ENCODE results near the gene GRK3. TPM values are rescaled to one million over a fixed set of nuclear protein-coding genes. Genes with fewer than 3 reads are reported as not detected.
A peak's percentile ranks its signal among the peaks of the same experiment; 100 is the strongest.

Gene GRK3
- total and polyA plus RNA-seq, 12 donors = 0.97 to 9.0 (median 5.2) TPM

DNA sequence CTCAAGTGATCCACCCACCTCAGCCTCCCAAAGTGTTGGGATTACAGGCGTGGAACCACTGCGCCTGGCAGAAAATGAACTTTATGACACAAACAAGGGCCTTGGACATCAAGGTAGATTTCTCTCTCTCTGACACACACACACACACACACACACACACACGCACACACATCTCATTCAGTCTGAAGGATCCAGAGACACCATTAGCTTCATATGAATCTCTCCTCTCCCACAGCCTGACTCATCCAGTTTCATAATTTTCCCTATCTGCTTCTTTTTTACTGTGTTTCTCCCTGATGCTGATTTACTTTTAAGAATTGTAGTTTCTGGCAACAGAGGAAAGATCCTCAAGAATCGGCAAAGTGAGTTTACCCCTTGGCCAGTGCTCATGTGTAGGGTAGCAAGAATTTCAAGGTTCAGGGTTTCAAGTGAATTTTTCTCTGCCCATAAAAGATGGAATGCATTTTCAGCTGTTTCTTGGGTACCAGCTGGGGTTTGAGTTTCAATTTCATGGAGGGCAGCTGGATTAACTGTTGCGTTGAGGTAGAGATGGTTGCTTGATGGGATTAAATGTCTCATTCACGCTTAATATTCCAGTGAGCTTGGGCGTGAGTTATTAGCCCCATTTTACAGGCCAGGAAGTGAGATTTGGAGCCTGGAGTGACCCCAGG lies 181.0 kb downstream of the GRK3 start:
- WGBS, 2 donors = 58 to 72% methylated on average over 7 of the region's 7 CpGs
- intact Hi-C loops (cut with DNase I) = no loop called here
- Histone ChIP-seq H3K27ac (peak overlapping the region in 7 of 10 donors; percentile 0 to 96 (median 67)), H3K4me1 (peaks cover 8 to 62% (median 29%) of the 10 kb centered on the region in 9 donors), H3K4me3 (peak overlapping the region in 7 of 10 donors; percentile 12 to 63 (median 58)), H3K36me3 (no peaks in the 10 kb centered on the region), H3K27me3 (peaks cover 0 to 3% (median 0%) of the 10 kb centered on the region in 7 donors), H3K9me3 (no peaks in the 10 kb centered on the region)
- DNase-seq (no peak), ATAC-seq (no peak)
- TF ChIP-seq, protein P1, sequence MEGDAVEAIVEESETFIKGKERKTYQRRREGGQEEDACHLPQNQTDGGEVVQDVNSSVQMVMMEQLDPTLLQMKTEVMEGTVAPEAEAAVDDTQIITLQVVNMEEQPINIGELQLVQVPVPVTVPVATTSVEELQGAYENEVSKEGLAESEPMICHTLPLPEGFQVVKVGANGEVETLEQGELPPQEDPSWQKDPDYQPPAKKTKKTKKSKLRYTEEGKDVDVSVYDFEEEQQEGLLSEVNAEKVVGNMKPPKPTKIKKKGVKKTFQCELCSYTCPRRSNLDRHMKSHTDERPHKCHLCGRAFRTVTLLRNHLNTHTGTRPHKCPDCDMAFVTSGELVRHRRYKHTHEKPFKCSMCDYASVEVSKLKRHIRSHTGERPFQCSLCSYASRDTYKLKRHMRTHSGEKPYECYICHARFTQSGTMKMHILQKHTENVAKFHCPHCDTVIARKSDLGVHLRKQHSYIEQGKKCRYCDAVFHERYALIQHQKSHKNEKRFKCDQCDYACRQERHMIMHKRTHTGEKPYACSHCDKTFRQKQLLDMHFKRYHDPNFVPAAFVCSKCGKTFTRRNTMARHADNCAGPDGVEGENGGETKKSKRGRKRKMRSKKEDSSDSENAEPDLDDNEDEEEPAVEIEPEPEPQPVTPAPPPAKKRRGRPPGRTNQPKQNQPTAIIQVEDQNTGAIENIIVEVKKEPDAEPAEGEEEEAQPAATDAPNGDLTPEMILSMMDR (IDR thresholded peaks at IDR 0.05) = no peak

DNA sequence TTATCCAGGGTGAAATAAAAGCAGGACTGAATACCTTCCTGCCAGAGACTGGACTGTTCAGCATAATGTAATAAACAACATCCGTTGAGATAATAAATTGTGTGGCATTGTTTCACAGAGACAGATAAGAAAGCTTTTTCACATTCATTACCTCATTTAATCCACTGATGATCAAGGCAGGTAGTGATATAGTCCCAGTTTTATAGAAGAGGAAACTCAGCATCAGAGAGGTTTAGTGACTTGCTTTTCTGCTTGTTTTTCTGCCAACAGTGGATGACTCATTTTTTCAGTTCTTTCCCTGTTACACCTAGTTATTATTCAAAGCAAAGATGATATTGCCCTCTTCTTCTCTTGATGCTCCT lies 181.5 kb downstream of the GRK3 start:
- Histone ChIP-seq H3K4me3 (peak overlapping the region in 3 of 10 donors; percentile 20 to 58 (median 22)), H3K4me1 (peaks cover 8 to 63% (median 33%) of the 10 kb centered on the region in 9 donors)

DNA sequence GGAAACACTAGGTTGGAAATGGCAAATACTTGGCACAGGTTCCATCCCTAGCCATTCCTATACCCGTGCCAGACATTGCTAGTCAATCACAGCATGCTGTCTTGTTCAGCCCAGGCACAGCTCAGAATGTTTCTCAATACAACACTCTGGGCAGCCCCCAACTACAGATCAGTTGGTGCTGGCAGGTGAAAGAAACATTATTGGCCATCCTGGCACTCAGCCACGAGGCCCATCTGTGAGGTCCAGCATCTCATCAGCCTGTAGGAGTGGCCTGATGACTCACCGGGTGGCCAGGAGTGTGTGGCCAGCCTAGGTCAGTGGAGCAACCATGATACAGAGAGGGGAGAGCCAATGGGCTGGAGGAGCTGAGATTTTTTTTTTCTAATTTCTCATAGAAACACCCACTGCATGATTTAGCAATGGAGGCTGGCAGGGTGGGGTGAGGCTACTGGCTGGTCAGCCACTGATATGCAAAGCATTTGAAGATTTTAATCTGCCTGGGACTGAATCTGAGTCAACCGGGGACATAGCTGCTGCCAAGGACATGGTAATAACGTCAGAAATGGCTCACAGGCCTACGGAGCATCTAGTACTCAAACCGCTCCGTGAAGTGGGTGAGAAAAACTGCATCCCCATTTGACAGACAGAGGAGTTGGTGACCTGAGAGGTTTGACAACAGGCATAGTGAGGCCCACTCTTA lies 182.9 kb downstream of the GRK3 start:
- H3K27me3 ChIP-seq = no peaks in the 10 kb centered on the region
- intact Hi-C loops (cut with DNase I) = no loop called here
- H3K9me3 ChIP-seq = no peaks in the 10 kb centered on the region
- peak overlapping the region; percentile 24 to 76 (median 62) for H3K27ac ChIP-seq
- H3K4me3 ChIP-seq = peak overlapping the region in 2 of 10 donors; percentile 13 to 14
- no peak for DNase-seq
- 31 to 47% methylated on average over 8 of the region's 8 CpGs for WGBS, 2 donors
- peak in 6 of 8 donors; percentile 34 to 78 (median 60) for ATAC-seq
- H3K36me3 ChIP-seq = no peaks in the 10 kb centered on the region
- TF ChIP-seq, protein P1 (IDR thresholded peaks at IDR 0.05) = no peak
- H3K4me1 ChIP-seq = peaks cover 8 to 66% (median 39%) of the 10 kb centered on the region in 9 donors

More for the DNA sequence above, 181.5 kb downstream of the GRK3 start:
- H3K27ac ChIP-seq = peak overlapping the region in 7 of 10 donors; percentile 0 to 76 (median 67)
- peaks cover 0 to 3% (median 0%) of the 10 kb centered on the region in 7 donors for H3K27me3 ChIP-seq
- no peaks in the 10 kb centered on the region for H3K36me3 ChIP-seq
- WGBS, 2 donors = 0 to 25% methylated on average over 1 of the region's 1 CpG
- no peaks in the 10 kb centered on the region for H3K9me3 ChIP-seq
- TF ChIP-seq, protein P1 (IDR thresholded peaks at IDR 0.05) = no peak
- intact Hi-C loops (cut with DNase I) = no loop called here
- no peak for ATAC-seq
- DNase-seq = no peak

DNA sequence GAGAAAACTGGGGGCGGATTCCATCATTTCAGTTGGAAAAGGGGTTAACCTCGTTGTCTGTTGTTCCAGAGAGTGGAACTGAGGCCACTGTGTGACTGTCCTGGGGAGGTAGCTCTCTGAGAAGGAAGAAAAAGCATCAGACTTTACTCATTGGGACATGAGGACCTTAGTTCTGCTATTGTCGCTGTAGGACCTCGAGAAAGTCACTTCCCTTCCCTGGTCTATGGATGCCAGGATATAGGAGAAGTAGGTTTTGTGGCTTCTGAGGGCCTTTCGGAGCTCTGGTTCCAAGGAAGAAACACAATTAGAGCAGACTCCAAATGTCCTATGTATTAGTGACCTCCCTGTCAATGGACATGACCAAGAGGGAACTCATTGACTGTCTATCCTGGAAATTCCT lies 183.7 kb downstream of the GRK3 start:
- Histone ChIP-seq H3K9me3 (no peaks in the 10 kb centered on the region), H3K27ac (peak overlapping the region in 9 of 10 donors; percentile 13 to 76 (median 67)), H3K4me1 (peaks cover 8 to 72% (median 39%) of the 10 kb centered on the region in 9 donors), H3K27me3 (no peaks in the 10 kb centered on the region), H3K36me3 (no peaks in the 10 kb centered on the region), H3K4me3 (no peak overlapping the region)
- DNase-seq = no peak
- intact Hi-C loops (cut with DNase I) = no loop called here
- TF ChIP-seq, protein P1 (IDR thresholded peaks at IDR 0.05) = no peak
- no peak for ATAC-seq
- WGBS, 2 donors = 77 to 82% methylated on average over 5 of the region's 5 CpGs
